ENCODE data around the gene STK4. TPM values are rescaled to one million over a fixed set of nuclear protein-coding genes. Genes with fewer than 3 reads are reported as not detected.

Gene STK4
- polyA plus RNA-seq (2012; ENCODE audit: insufficient read length, low read depth) = 4.8 TPM

- TF ChIP-seq FOXP2 (optimal IDR thresholded peaks at IDR 0.05; ENCODE audit: borderline replicate concordance, extremely low read depth, extremely low read length, insufficient read depth) (peak; percentile 96), REST (IDR thresholded peaks at IDR 0.05; ENCODE audit: insufficient read depth in 1 of 2, low read depth in 2 of 2, low read length in 2 of 2) (no peak), SIN3A (IDR thresholded peaks at IDR 0.05; ENCODE audit: borderline replicate concordance, insufficient read depth, low read length) (peak; percentile 55; the same call in 1 of the 2 replicates), POLR2AphosphoS5 (IDR thresholded peaks at IDR 0.05; ENCODE audit: low read depth, low read length) (peak; percentile 81), TAF1 (IDR thresholded peaks at IDR 0.05; ENCODE audit: borderline replicate concordance, insufficient read depth, low read length) (peak; percentile 80; the same call in 1 of the 2 replicates)
Observed at GRCh38 chr20:44966030-44966961, at the start of gene STK4. TSS of gene STK4 (plus strand) at chr20:44966512. CDS start at chr20:44966569, 57 bp downstream.

- no peak for TF ChIP-seq TAF1 (IDR thresholded peaks at IDR 0.05; ENCODE audit: borderline replicate concordance, insufficient read depth, low read length)
- TF ChIP-seq FOXP2 (optimal IDR thresholded peaks at IDR 0.05; ENCODE audit: borderline replicate concordance, extremely low read depth, extremely low read length, insufficient read depth) = no peak
- TF ChIP-seq SIN3A (IDR thresholded peaks at IDR 0.05; ENCODE audit: borderline replicate concordance, insufficient read depth, low read length) = no peak
- no peak for TF ChIP-seq POLR2AphosphoS5 (IDR thresholded peaks at IDR 0.05; ENCODE audit: low read depth, low read length)
- no peak for TF ChIP-seq REST (IDR thresholded peaks at IDR 0.05; ENCODE audit: insufficient read depth in 1 of 2, low read depth in 2 of 2, low read length in 2 of 2)
Observed at GRCh38 chr20:44916586-44916985, 49.7 kb upstream of the STK4 start.

GRCh38 chr20:44917399-44917798, 48.9 kb upstream of the STK4 start:
- TF ChIP-seq POLR2AphosphoS5 (IDR thresholded peaks at IDR 0.05; ENCODE audit: low read depth, low read length) = no peak
- TF ChIP-seq FOXP2 (optimal IDR thresholded peaks at IDR 0.05; ENCODE audit: borderline replicate concordance, extremely low read depth, extremely low read length, insufficient read depth) = no peak
- no peak for TF ChIP-seq REST (IDR thresholded peaks at IDR 0.05; ENCODE audit: insufficient read depth in 1 of 2, low read depth in 2 of 2, low read length in 2 of 2)
- TF ChIP-seq SIN3A (IDR thresholded peaks at IDR 0.05; ENCODE audit: borderline replicate concordance, insufficient read depth, low read length) = no peak
- TF ChIP-seq TAF1 (IDR thresholded peaks at IDR 0.05; ENCODE audit: borderline replicate concordance, insufficient read depth, low read length) = no peak

- TF ChIP-seq REST (IDR thresholded peaks at IDR 0.05; ENCODE audit: insufficient read depth in 1 of 2, low read depth in 2 of 2, low read length in 2 of 2) (no peak), SIN3A (IDR thresholded peaks at IDR 0.05; ENCODE audit: borderline replicate concordance, insufficient read depth, low read length) (no peak), POLR2AphosphoS5 (IDR thresholded peaks at IDR 0.05; ENCODE audit: low read depth, low read length) (no peak), TAF1 (IDR thresholded peaks at IDR 0.05; ENCODE audit: borderline replicate concordance, insufficient read depth, low read length) (no peak), FOXP2 (optimal IDR thresholded peaks at IDR 0.05; ENCODE audit: borderline replicate concordance, extremely low read depth, extremely low read length, insufficient read depth) (no peak)
Observed at GRCh38 chr20:44918342-44918741, 48.0 kb upstream of the STK4 start.
